Endothelial cell of umbilical vein (primary cell): ENCODE measurements around the gene KCNMA1. TPM values are rescaled to one million over a fixed set of nuclear protein-coding genes. Genes with fewer than 3 reads are reported as not detected.
A peak's percentile ranks its signal among the peaks of the same experiment; 100 is the strongest.

ENCODE experiments used
- BruUV-seq: library from RNA; stranded (reverse); fragments of 400-500 nt; replicated peaks from 2 replicates; lab custom pipeline; 2021; lab: Mats Ljungman, UMichigan
- CTCF ChIA-PET: fragments of 300-600, 350-600 bp; sonication (Branson Sonifier 250); formaldehyde crosslinking; loops from one replicate; lab custom pipeline; 2021; ENCODE audit warnings: antibody characterized with exemption, inconsistent platforms; lab: Charles Lee
- POLR2A ChIA-PET: fragments of 300-600, 350-600 bp; sonication (Branson Sonifier 250); formaldehyde crosslinking; loops from one replicate; lab custom pipeline; 2021; ENCODE audit warnings: antibody characterized with exemption, inconsistent platforms; lab: Charles Lee
- DNase-seq: peaks from one replicate; pipeline ENCODE4 v3.0.0-alpha.2; 2011; ENCODE audit warnings: low read depth, low spot score
- FAIRE-seq: peaks from 2 replicates; lab custom pipeline; 2011; peaks lifted over from hg19 to GRCh38; lab: Jason Lieb, UNC
- H2AFZ ChIP-seq: 2 replicates; pipeline ENCODE4 v1.6.0; 2012; ENCODE audit warnings: low read depth, low read length, control low read depth, inconsistent platforms
- H3K27ac ChIP-seq: 2 replicates; pipeline ENCODE4 v1.5.1; 2011; ENCODE audit warnings: low read depth, mild to moderate bottlenecking, control low read depth, low read length, moderate library complexity; ENCODE audit not compliant: insufficient read depth
- H3K27me3 ChIP-seq, 2 experiments: 2 replicates each; pipeline versions ENCODE4 v1.6.0 to v1.6.1; 2011; ENCODE audit warnings: low read length in 2 of 2, mixed read lengths in 1 of 2; ENCODE audit not compliant: control insufficient read depth in 2 of 2, insufficient read depth in 2 of 2
- H3K36me3 ChIP-seq, 2 experiments: 2 replicates in 1 of 2; 3 replicates in 1 of 2; pipeline ENCODE4 v1.5.1; 2011; ENCODE audit warnings: low read length in 2 of 2, mild to moderate bottlenecking in 1 of 2, moderate library complexity in 1 of 2; ENCODE audit not compliant: control insufficient read depth in 2 of 2, insufficient read depth in 2 of 2; ENCODE audit errors: extremely low read depth in 1 of 2
- H3K4me1 ChIP-seq: 3 replicates; pipeline ENCODE4 v1.5.1; 2011; ENCODE audit warnings: mild to moderate bottlenecking, low read length; ENCODE audit not compliant: control insufficient read depth, insufficient read depth; ENCODE audit errors: extremely low read depth
- H3K4me2 ChIP-seq: 2 replicates; pipeline ENCODE4 v1.6.1; 2011; ENCODE audit warnings: low read length, control low read depth, mixed read lengths; ENCODE audit not compliant: insufficient read depth
- H3K4me3 ChIP-seq, 3 experiments: fragments of 200-600 bp in 1 of 3; sonication (generic), shearing (Covaris generic) in 1 of 3; replicated peaks in 1 of 3; 2 replicates each; pipeline ENCODE4 v1.5.1; 2011 to 2016; ENCODE audit warnings: control low read depth in 3 of 3, low read length in 3 of 3, mild to moderate bottlenecking in 2 of 3, inconsistent platforms in 1 of 3, low read depth in 1 of 3, moderate library complexity in 1 of 3; ENCODE audit not compliant: insufficient read depth in 1 of 3
- H3K79me2 ChIP-seq: 2 replicates; pipeline ENCODE4 v1.6.0; 2012; ENCODE audit warnings: low read length, inconsistent platforms; ENCODE audit not compliant: control insufficient read depth, insufficient read depth
- H3K9ac ChIP-seq: replicated peaks from 2 replicates; pipeline ENCODE3; 2011; ENCODE audit warnings: low read length, control low read depth; ENCODE audit not compliant: insufficient read depth; ENCODE audit errors: extremely low read depth
- H3K9me1 ChIP-seq: replicated peaks from 3 replicates; pipeline ENCODE4 v1.6.0; 2011; ENCODE audit warnings: mild to moderate bottlenecking, low read length; ENCODE audit not compliant: control insufficient read depth, insufficient read depth; ENCODE audit errors: extremely low read depth
- H3K9me3 ChIP-seq: replicated peaks from 2 replicates; pipeline ENCODE4 v1.5.1; 2012; ENCODE audit warnings: low read length, inconsistent platforms; ENCODE audit not compliant: control insufficient read depth, insufficient read depth
- H4K20me1 ChIP-seq: replicated peaks from 2 replicates; pipeline ENCODE3; 2011; ENCODE audit warnings: mild to moderate bottlenecking, low read length; ENCODE audit not compliant: control insufficient read depth, insufficient read depth; ENCODE audit errors: extremely low read depth
- EZH2 ChIP-seq: IDR thresholded peaks from 2 replicates; pipeline ENCODE4 v1.6.1; 2012; ENCODE audit warnings: borderline replicate concordance, low read depth, mild to moderate bottlenecking, moderate library complexity, low read length, inconsistent platforms; ENCODE audit not compliant: severe bottlenecking
- FOS ChIP-seq: IDR thresholded peaks from 2 replicates; pipeline ENCODE4 v1.6.1; 2011; ENCODE audit warnings: mild to moderate bottlenecking, low read length, moderate library complexity, borderline replicate concordance; ENCODE audit not compliant: insufficient read depth
- GATA2 ChIP-seq: IDR thresholded peaks from 2 replicates; pipeline ENCODE4 v1.7.0; 2011; ENCODE audit warnings: low read depth, mild to moderate bottlenecking, moderate library complexity, mixed read lengths, low read length; ENCODE audit not compliant: insufficient read length, insufficient read depth
- JUN ChIP-seq: IDR thresholded peaks from 2 replicates; pipeline ENCODE4 v1.6.1; 2011; ENCODE audit warnings: borderline replicate concordance, low read depth; ENCODE audit not compliant: insufficient read length, insufficient read depth
- MYC ChIP-seq: IDR thresholded peaks from one replicate; pipeline ENCODE4 v1.6.1; 2011; ENCODE audit warnings: mild to moderate bottlenecking, low read depth, low read length
- POLR2A ChIP-seq: IDR thresholded peaks from 2 replicates; pipeline ENCODE4 v1.6.1; 2012; ENCODE audit warnings: low read depth, mild to moderate bottlenecking, control low read depth, low read length
- POLR2AphosphoS5 ChIP-seq: IDR thresholded peaks from 2 replicates; pipeline ENCODE4 v1.6.1; 2012; ENCODE audit warnings: low read depth, mild to moderate bottlenecking, control low read depth, low read length, moderate library complexity; ENCODE audit not compliant: insufficient read depth
- dilution Hi-C: fragments of 300-500 bp; cut with MboI; formaldehyde crosslinking; loops from one replicate; pipeline ENCODE4 v1.15.0; 2019; ENCODE audit warnings: low sequenced_read_pairs; ENCODE audit not compliant: extremely low pct_ligation_motif_present
- intact Hi-C: fragments of 100-400 bp; cut with micrococcal nuclease; formaldehyde crosslinking; loops from one replicate; pipeline ENCODE4 v1.10.0; 2022
- polyA plus RNA-seq, 4 experiments: library from polyadenylated mRNA; depleted of rRNA in 3 of 4; stranded (reverse) in 3 of 4; unstranded in 1 of 4; fragments of >200 nt; gene quantifications; 2 replicates each; pipeline versions ENCODE4 v1.2.1 to v1.2.3, GENCODE V29; 2011 to 2012; ENCODE audit warnings: missing spikeins in 1 of 4
- total RNA-seq: library from RNA; stranded (reverse); gene quantifications from 2 replicates; pipeline ENCODE4 v1.2.3, GENCODE V29; 2021
- TF ChIP-seq, protein P1 (sequence below), 2 donors: IDR thresholded peaks; 1 replicate in 1 of 2; 2 replicates in 1 of 2; pipeline ENCODE4 v1.5.1; 2011; ENCODE audit warnings: low read length in 2 of 2, mild to moderate bottlenecking in 2 of 2, moderate library complexity in 2 of 2, control low read depth in 1 of 2, inconsistent platforms in 1 of 2, low read depth in 1 of 2; ENCODE audit not compliant: insufficient read depth in 1 of 2; ENCODE audit errors: extremely low read depth in 1 of 2
- TF ChIP-seq, protein P2 (sequence below): IDR thresholded peaks from 2 replicates; pipeline ENCODE4 v1.6.1; 2011; ENCODE audit not compliant: insufficient read depth, insufficient read length

KCNMA1 gene
- total and polyA plus RNA-seq, 2 donors (not counting 3 experiments of a cell fraction or from before 2014, with no cell fraction given) = 0.10 to 0.82 TPM

DNA sequence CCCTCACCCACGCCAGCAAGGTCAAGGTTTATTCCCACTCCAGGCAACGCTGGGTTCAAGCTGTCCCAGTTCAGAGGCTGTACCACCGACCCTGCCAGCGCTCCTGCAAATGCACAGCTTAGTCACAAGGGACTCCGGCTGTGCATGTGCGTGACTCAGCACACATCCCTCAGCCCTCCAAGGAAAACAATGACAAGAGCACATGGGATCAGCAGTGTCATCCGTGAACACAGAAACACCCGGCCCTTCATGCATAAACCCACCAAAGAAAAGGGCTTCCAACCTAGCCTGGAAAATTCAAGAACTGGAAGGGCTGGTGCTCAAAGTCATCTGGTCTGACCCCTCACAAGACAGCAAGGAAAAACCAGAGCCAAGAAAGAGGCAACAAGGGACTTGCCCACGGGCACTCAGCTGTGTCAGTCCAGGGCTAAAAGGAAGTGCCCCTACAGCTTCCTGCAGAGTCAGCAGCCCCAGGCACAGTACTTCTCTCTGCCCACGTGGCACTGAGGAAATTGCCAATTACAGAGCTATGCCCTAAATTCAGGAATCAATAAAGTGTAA, 106.1 kb downstream of the KCNMA1 start:
- ChIA-PET CTCF (interaction anchor here (0.7 to 1.9 kb wide), 9 partner anchors 8 to 357 kb away, joined by 3 to 6 read pairs (median 3); no protein-coding TSS in a partner anchor), POLR2A (no interaction called here)
- no peak overlapping the region for H3K4me2 ChIP-seq
- intact Hi-C loops (loop anchor here (5.0 kb wide), 1 partner anchor 139 kb away; no protein-coding TSS in a partner anchor), dilution Hi-C loops (no loop called here)
- H3K79me2 ChIP-seq = no peaks in the 10 kb centered on the region
- peak; percentile 58 for DNase-seq
- no peaks in the 10 kb centered on the region for H3K27me3 ChIP-seq
- H4K20me1 ChIP-seq = no peaks in the 10 kb centered on the region
- H3K36me3 ChIP-seq = no peaks in the 10 kb centered on the region
- peak; percentile 75 for FAIRE-seq
- no TSS peak for BruUV-seq
- peak overlapping the region; percentile 35 for H2AFZ ChIP-seq
- H3K9ac ChIP-seq = no peak overlapping the region
- peaks cover 6% of the 10 kb centered on the region for H3K4me1 ChIP-seq
- TF ChIP-seq FOS = peak; percentile 85
- no peak for TF ChIP-seq EZH2
- no peak for TF ChIP-seq POLR2AphosphoS5
- TF ChIP-seq JUN = no peak
- TF ChIP-seq MYC = no peak
- H3K9me1 ChIP-seq = no peaks in the 10 kb centered on the region
- H3K27ac ChIP-seq = no peak overlapping the region
- no peaks in the 10 kb centered on the region for H3K9me3 ChIP-seq
- no peak overlapping the region for H3K4me3 ChIP-seq

DNA sequence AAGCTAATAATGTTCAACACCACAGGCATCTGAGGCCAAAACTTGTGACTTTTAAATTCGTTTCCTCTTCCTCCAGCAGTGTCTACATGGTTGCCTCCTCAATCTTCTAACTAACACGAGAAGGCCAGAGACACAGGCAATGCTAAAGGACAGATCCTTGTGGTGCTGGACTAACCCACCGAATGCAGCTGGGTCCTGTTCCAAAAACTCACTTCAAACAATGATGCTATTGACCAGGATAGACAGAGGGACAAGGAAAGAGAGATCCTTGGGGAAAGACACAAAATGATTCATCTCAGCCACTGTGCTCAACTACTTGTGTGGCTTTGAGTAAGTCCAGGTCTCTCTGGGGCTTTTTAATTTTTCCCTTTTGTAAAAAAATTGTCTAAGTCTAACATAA, 107.6 kb downstream of the KCNMA1 start:
- DNase-seq = no peak
- Histone ChIP-seq H3K4me1 (peaks cover 6% of the 10 kb centered on the region), H3K4me2 (no peak overlapping the region), H3K27ac (no peak overlapping the region), H3K9ac (no peak overlapping the region), H3K36me3 (no peaks in the 10 kb centered on the region), H4K20me1 (no peaks in the 10 kb centered on the region), H3K4me3 (no peak overlapping the region), H3K9me1 (no peaks in the 10 kb centered on the region), H3K79me2 (no peaks in the 10 kb centered on the region), H3K9me3 (no peaks in the 10 kb centered on the region), H3K27me3 (no peaks in the 10 kb centered on the region), H2AFZ (no peak overlapping the region)
- intact Hi-C loops = loop anchor here (5.0 kb wide), 1 partner anchor 138 kb away; no protein-coding TSS in a partner anchor
- ChIA-PET POLR2A (no interaction called here), CTCF (interaction anchor here (1.3 to 1.9 kb wide), 2 partner anchors 10 to 18 kb away, joined by 3 to 6 read pairs; no protein-coding TSS in a partner anchor)
- BruUV-seq = no TSS peak
- TF ChIP-seq JUN = no peak
- TF ChIP-seq, protein P1, sequence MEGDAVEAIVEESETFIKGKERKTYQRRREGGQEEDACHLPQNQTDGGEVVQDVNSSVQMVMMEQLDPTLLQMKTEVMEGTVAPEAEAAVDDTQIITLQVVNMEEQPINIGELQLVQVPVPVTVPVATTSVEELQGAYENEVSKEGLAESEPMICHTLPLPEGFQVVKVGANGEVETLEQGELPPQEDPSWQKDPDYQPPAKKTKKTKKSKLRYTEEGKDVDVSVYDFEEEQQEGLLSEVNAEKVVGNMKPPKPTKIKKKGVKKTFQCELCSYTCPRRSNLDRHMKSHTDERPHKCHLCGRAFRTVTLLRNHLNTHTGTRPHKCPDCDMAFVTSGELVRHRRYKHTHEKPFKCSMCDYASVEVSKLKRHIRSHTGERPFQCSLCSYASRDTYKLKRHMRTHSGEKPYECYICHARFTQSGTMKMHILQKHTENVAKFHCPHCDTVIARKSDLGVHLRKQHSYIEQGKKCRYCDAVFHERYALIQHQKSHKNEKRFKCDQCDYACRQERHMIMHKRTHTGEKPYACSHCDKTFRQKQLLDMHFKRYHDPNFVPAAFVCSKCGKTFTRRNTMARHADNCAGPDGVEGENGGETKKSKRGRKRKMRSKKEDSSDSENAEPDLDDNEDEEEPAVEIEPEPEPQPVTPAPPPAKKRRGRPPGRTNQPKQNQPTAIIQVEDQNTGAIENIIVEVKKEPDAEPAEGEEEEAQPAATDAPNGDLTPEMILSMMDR (IDR thresholded peaks at IDR 0.05; ENCODE audit: extremely low read depth in 1 of 2, insufficient read depth in 1 of 2, low read depth in 1 of 2, low read length in 2 of 2) = no peak
- TF ChIP-seq MYC = no peak
- TF ChIP-seq POLR2A = no peak
- no peak for TF ChIP-seq FOS
- no peak for TF ChIP-seq POLR2AphosphoS5
- TF ChIP-seq, protein P2, sequence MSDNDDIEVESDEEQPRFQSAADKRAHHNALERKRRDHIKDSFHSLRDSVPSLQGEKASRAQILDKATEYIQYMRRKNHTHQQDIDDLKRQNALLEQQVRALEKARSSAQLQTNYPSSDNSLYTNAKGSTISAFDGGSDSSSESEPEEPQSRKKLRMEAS = no peak
- TF ChIP-seq GATA2 = no peak
- no peak for TF ChIP-seq EZH2
- dilution Hi-C loops = no loop called here
- no peak for FAIRE-seq
